ENCODE measurements around the gene PLEKHA7. TPM values are rescaled to one million over a fixed set of nuclear protein-coding genes. Genes with fewer than 3 reads are reported as not detected.

PLEKHA7 gene
- total and polyA plus RNA-seq, 4 donors = 13.3 to 31.8 (median 21.5) TPM

DNA sequence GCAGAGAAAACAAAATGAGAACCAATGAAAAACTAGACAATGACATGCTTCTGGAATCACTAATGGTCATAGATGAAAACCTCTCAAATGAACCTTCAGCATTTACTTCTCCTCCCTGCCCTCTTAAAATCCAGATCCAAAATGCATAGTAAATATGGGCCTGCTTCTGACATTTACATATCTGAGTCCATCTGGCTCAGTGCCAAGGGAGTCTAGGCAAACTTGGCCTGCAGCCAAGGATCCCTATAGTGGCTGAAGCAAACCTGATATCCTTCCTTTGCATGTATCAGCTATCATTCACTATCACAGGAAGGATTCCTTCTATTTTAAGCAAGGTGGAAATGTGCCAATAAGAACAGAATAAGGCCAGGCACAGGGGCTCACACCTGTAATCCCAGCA is 170.9 kb downstream of the PLEKHA7 start:
- Histone ChIP-seq H3K27me3 (ENCODE audit: control insufficient read depth in 3 of 3, insufficient read depth in 3 of 3, low read length in 2 of 3) (no peaks in the 10 kb centered on the region), H3K9ac (ENCODE audit: insufficient read depth in 1 of 2, low read length in 2 of 2) (no peak overlapping the region), H3K9me3 (ENCODE audit: control insufficient read depth in 4 of 4, insufficient read depth in 3 of 4, low read length in 3 of 4) (peaks cover 0 to 3% (median 0%) of the 10 kb centered on the region in 4 donors), H3K4me3 (no peak overlapping the region), H3K36me3 (ENCODE audit: control insufficient read depth in 4 of 4, insufficient read depth in 4 of 4, low read length in 4 of 4) (peaks cover 0 to 9% (median 0%) of the 10 kb centered on the region in 4 donors), H3K27ac (ENCODE audit: low read depth in 1 of 2, low read length in 1 of 2) (no peak overlapping the region), H3K4me1 (ENCODE audit: control insufficient read depth in 5 of 5, insufficient read depth in 5 of 5, low read length in 5 of 5) (no peaks in the 10 kb centered on the region)
- peak in 2 of 3 donors; percentile 38 to 48 for DNase-seq
- no peak for ATAC-seq (ENCODE audit: insufficient read depth, low FRiP score)
- TF ChIP-seq, protein P1, sequence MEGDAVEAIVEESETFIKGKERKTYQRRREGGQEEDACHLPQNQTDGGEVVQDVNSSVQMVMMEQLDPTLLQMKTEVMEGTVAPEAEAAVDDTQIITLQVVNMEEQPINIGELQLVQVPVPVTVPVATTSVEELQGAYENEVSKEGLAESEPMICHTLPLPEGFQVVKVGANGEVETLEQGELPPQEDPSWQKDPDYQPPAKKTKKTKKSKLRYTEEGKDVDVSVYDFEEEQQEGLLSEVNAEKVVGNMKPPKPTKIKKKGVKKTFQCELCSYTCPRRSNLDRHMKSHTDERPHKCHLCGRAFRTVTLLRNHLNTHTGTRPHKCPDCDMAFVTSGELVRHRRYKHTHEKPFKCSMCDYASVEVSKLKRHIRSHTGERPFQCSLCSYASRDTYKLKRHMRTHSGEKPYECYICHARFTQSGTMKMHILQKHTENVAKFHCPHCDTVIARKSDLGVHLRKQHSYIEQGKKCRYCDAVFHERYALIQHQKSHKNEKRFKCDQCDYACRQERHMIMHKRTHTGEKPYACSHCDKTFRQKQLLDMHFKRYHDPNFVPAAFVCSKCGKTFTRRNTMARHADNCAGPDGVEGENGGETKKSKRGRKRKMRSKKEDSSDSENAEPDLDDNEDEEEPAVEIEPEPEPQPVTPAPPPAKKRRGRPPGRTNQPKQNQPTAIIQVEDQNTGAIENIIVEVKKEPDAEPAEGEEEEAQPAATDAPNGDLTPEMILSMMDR (IDR thresholded peaks at IDR 0.05; ENCODE audit: control extremely low read depth, extremely low read depth) = no peak

DNA sequence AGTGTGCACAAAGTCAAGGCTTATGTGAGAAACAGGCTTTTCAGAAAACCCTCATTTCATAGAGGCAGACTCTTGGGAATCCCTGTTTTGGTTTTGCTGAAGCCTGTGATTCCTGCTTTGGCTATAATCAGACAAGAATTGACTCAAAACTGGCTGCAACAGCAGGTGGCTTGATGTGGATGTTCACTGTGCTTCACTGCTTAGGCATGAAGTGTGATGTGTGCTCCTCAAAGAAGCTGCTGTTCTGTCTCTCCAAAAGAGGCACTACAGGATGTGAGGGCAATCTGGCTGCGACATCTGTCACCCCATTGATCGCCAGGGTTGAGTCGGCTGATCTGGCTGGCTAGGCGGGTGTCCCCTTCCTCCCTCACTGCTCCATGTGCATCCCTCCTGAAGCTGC is 172.2 kb downstream of the PLEKHA7 start:
- peaks cover 0 to 9% (median 0%) of the 10 kb centered on the region in 4 donors for H3K36me3 ChIP-seq (ENCODE audit: control insufficient read depth in 4 of 4, insufficient read depth in 4 of 4, low read length in 4 of 4)
- no peak overlapping the region for H3K9ac ChIP-seq (ENCODE audit: insufficient read depth in 1 of 2, low read length in 2 of 2)
- no peaks in the 10 kb centered on the region for H3K27me3 ChIP-seq (ENCODE audit: control insufficient read depth in 3 of 3, insufficient read depth in 3 of 3, low read length in 2 of 3)
- no peak for ATAC-seq (ENCODE audit: insufficient read depth, low FRiP score)
- no peaks in the 10 kb centered on the region for H3K4me1 ChIP-seq (ENCODE audit: control insufficient read depth in 5 of 5, insufficient read depth in 5 of 5, low read length in 5 of 5)
- DNase-seq = no peak
- TF ChIP-seq, protein P1 (IDR thresholded peaks at IDR 0.05; ENCODE audit: control extremely low read depth, extremely low read depth) = no peak
- H3K4me3 ChIP-seq = no peak overlapping the region
- 93 to 95% methylated on average over 4 of the region's 4 CpGs for WGBS, 2 donors
- peaks cover 0 to 3% (median 0%) of the 10 kb centered on the region in 4 donors for H3K9me3 ChIP-seq (ENCODE audit: control insufficient read depth in 4 of 4, insufficient read depth in 3 of 4, low read length in 3 of 4)
- no peak overlapping the region for H3K27ac ChIP-seq (ENCODE audit: low read depth in 1 of 2, low read length in 1 of 2)

DNA sequence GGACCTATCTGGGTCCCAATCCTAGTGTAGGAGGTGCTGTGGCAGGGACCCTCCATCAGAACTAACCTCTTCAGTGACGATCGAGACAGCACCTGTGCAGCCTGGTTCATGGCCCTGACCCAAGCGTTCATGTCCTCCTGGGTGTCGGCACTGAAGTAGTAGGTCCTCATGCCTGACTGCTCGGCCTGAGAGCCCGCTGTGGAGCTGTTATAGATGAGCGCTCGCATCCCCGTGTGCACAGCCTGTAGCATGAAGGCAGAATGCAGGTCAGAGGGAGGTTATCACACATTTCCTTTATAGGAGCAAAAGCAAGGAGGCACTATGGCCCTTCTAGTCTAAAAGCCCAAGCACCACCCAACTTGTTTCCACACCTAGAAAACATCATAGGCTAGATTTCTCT is 172.7 kb downstream of the PLEKHA7 start:
- ATAC-seq (ENCODE audit: insufficient read depth, low FRiP score) (no peak), DNase-seq (no peak)
- H3K9me3 ChIP-seq (ENCODE audit: control insufficient read depth in 4 of 4, insufficient read depth in 3 of 4, low read length in 3 of 4) = peaks cover 0 to 3% (median 0%) of the 10 kb centered on the region in 4 donors
- no peaks in the 10 kb centered on the region for H3K27me3 ChIP-seq (ENCODE audit: control insufficient read depth in 3 of 3, insufficient read depth in 3 of 3, low read length in 2 of 3)
- no peak overlapping the region for H3K4me3 ChIP-seq
- no peak overlapping the region for H3K27ac ChIP-seq (ENCODE audit: low read depth in 1 of 2, low read length in 1 of 2)
- 94% methylated on average over 9 of the region's 9 CpGs for WGBS, 2 donors
- no peaks in the 10 kb centered on the region for H3K4me1 ChIP-seq (ENCODE audit: control insufficient read depth in 5 of 5, insufficient read depth in 5 of 5, low read length in 5 of 5)
- H3K36me3 ChIP-seq (ENCODE audit: control insufficient read depth in 4 of 4, insufficient read depth in 4 of 4, low read length in 4 of 4) = peaks cover 0 to 9% (median 0%) of the 10 kb centered on the region in 4 donors
- TF ChIP-seq, protein P1 (IDR thresholded peaks at IDR 0.05; ENCODE audit: control extremely low read depth, extremely low read depth) = no peak
- H3K9ac ChIP-seq (ENCODE audit: insufficient read depth in 1 of 2, low read length in 2 of 2) = no peak overlapping the region

DNA sequence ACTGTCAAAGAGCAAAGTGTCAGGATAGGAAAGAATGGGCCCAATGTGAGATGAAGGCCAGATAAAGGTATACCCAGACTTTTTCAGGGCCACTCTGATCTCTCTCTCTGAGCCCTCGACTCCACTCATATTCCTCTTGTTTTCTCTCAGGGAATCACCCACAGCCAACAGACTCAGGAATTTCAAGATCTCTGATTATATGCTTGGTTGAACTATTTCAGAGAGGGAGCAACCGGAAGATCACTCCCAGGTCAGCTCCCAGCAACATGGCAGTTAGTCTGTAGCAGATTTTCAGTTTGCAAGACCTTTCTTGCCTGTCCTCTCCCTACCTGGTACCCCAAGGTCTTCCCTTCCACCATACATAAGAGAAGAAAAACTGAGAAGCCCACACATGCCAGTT is 173.3 kb downstream of the PLEKHA7 start:
- DNase-seq = no peak
- Histone ChIP-seq H3K27ac (ENCODE audit: low read depth in 1 of 2, low read length in 1 of 2) (no peak overlapping the region), H3K9me3 (ENCODE audit: control insufficient read depth in 4 of 4, insufficient read depth in 3 of 4, low read length in 3 of 4) (peaks cover 0 to 3% (median 0%) of the 10 kb centered on the region in 4 donors), H3K27me3 (ENCODE audit: control insufficient read depth in 3 of 3, insufficient read depth in 3 of 3, low read length in 2 of 3) (no peaks in the 10 kb centered on the region), H3K4me1 (ENCODE audit: control insufficient read depth in 5 of 5, insufficient read depth in 5 of 5, low read length in 5 of 5) (no peaks in the 10 kb centered on the region), H3K4me3 (no peak overlapping the region), H3K9ac (ENCODE audit: insufficient read depth in 1 of 2, low read length in 2 of 2) (no peak overlapping the region), H3K36me3 (ENCODE audit: control insufficient read depth in 4 of 4, insufficient read depth in 4 of 4, low read length in 4 of 4) (peaks cover 0 to 9% (median 0%) of the 10 kb centered on the region in 4 donors)
- WGBS, 2 donors = 92 to 97% methylated on average over 2 of the region's 2 CpGs
- TF ChIP-seq, protein P1 (IDR thresholded peaks at IDR 0.05; ENCODE audit: control extremely low read depth, extremely low read depth) = no peak
- no peak for ATAC-seq (ENCODE audit: insufficient read depth, low FRiP score)

All from lung (tissue), 12 donors.